Activated T-helper 1 cell treated with anti-CD3 and anti-CD28 coated beads, Interleukin-12 subunit alpha, Interleukin-12 subunit beta, Interleukin-2, Interleukin-4 antibody, amounts not matched to agents 30 ng/mL and 10 ng/mL and 1 ng/mL, durations not matched to agents 14 hours and 24 hours and 36 hours (primary cell): ENCODE results near the gene HOXD11. TPM values are rescaled to one million over a fixed set of nuclear protein-coding genes. Genes with fewer than 3 reads are reported as not detected.

ENCODE experiments used
- DNase-seq: peaks from one replicate; pipeline ENCODE4 v3.0.0; 2021; ENCODE audit warnings: low spot score
- H3K27ac Mint-ChIP-seq: one replicate; pipeline ENCODE4 v1.8.0; 2021; ENCODE audit warnings: mild to moderate bottlenecking, mixed read lengths
- H3K27me3 Mint-ChIP-seq: one replicate; pipeline ENCODE4 v1.8.0; 2022; ENCODE audit warnings: mild to moderate bottlenecking, moderate library complexity, mixed read lengths; ENCODE audit not compliant: insufficient read depth
- H3K36me3 Mint-ChIP-seq: one replicate; pipeline ENCODE4 v1.8.0; 2021; ENCODE audit warnings: low read depth, mixed read lengths
- H3K4me1 Mint-ChIP-seq: one replicate; pipeline ENCODE4 v1.8.0; 2021; ENCODE audit warnings: low read depth, mixed read lengths
- H3K4me3 Mint-ChIP-seq: one replicate; pipeline ENCODE4 v1.8.0; 2021; ENCODE audit warnings: mild to moderate bottlenecking, moderate library complexity, mixed read lengths
- H3K9me3 Mint-ChIP-seq: one replicate; pipeline ENCODE4 v1.8.0; 2021; ENCODE audit warnings: mixed read lengths
- intact Hi-C: fragments of 100-400 bp; cut with micrococcal nuclease; formaldehyde crosslinking; loops from one replicate; pipeline ENCODE4 v1.15.1; 2024
- total RNA-seq: library from RNA; stranded (reverse); gene quantifications from 2 replicates; pipeline ENCODE4 v1.2.3, GENCODE V29; 2022

Gene HOXD11
- total RNA-seq, 1 donor from 2014 or later: not detected

GRCh38 chr2:176117823-176118371 lies 10.8 kb downstream of the HOXD11 start:
- Mint-ChIP-seq H3K4me1 (peaks cover 9% of the 10 kb centered on the region), H3K36me3 (peaks cover 8% of the 10 kb centered on the region), H3K4me3 (no peak overlapping the region), H3K27me3 (peaks cover 75% of the 10 kb centered on the region), H3K27ac (no peak overlapping the region), H3K9me3 (peaks cover 7% of the 10 kb centered on the region)
- intact Hi-C loops: loop anchor here (10.0 kb wide), 1 partner anchor 47 kb away; no protein-coding TSS in a partner anchor
- DNase-seq: no peak

GRCh38 chr2:176118601-176119339 lies 11.7 kb downstream of the HOXD11 start:
- Mint-ChIP-seq H3K4me3 (peak overlapping the region; percentile 44), H3K27me3 (peaks cover 73% of the 10 kb centered on the region), H3K9me3 (peaks cover 7% of the 10 kb centered on the region), H3K4me1 (peaks cover 12% of the 10 kb centered on the region), H3K36me3 (peaks cover 8% of the 10 kb centered on the region), H3K27ac (peak overlapping the region; percentile 23)
- DNase-seq: no peak
- intact Hi-C loops: loop anchor here (10.0 kb wide), 1 partner anchor 46 kb away; no protein-coding TSS in a partner anchor

- H3K36me3 Mint-ChIP-seq: peaks cover 8% of the 10 kb centered on the region
- peaks cover 80% of the 10 kb centered on the region for H3K27me3 Mint-ChIP-seq
- intact Hi-C loops: no loop called here
- no peak for DNase-seq
- H3K4me1 Mint-ChIP-seq: peaks cover 14% of the 10 kb centered on the region
- H3K4me3 Mint-ChIP-seq: no peak overlapping the region
- peaks cover 7% of the 10 kb centered on the region for H3K9me3 Mint-ChIP-seq
- H3K27ac Mint-ChIP-seq: no peak overlapping the region
Observed at GRCh38 chr2:176120364-176121189, 13.5 kb downstream of the HOXD11 start.

- DNase-seq: no peak
- Mint-ChIP-seq H3K9me3 (peaks cover 7% of the 10 kb centered on the region), H3K36me3 (peaks cover 8% of the 10 kb centered on the region), H3K27ac (no peak overlapping the region), H3K4me3 (no peak overlapping the region), H3K27me3 (peaks cover 80% of the 10 kb centered on the region), H3K4me1 (peaks cover 14% of the 10 kb centered on the region)
- intact Hi-C loops: loop anchor here (1.0 kb wide), 1 partner anchor 9 kb away; no protein-coding TSS in a partner anchor
Observed at GRCh38 chr2:176121190-176122051, 14.3 kb downstream of the HOXD11 start.

GRCh38 chr2:176122052-176122682 lies 15.1 kb downstream of the HOXD11 start:
- intact Hi-C loops: loop anchor here (1.0 kb wide), 1 partner anchor 8 kb away; no protein-coding TSS in a partner anchor
- no peak for DNase-seq
- Mint-ChIP-seq H3K9me3 (peaks cover 4% of the 10 kb centered on the region), H3K27me3 (peaks cover 81% of the 10 kb centered on the region), H3K27ac (peak overlapping the region; percentile 52), H3K36me3 (peaks cover 4% of the 10 kb centered on the region), H3K4me3 (no peak overlapping the region), H3K4me1 (peaks cover 18% of the 10 kb centered on the region)

GRCh38 chr2:176122683-176123410 lies 15.8 kb downstream of the HOXD11 start, which contains the start of gene HOXD9:
Gene HOXD9, plus strand, starts transcription at chr2:176122719. Its CDS starts 50 bp downstream, at chr2:176122769.
- H3K4me3 Mint-ChIP-seq: no peak within 1 kb of the TSS
- DNase-seq: no peak
- peak within 1 kb of the TSS; percentile 84 for H3K27ac Mint-ChIP-seq
- H3K9me3 Mint-ChIP-seq: peaks cover 4% of the 10 kb centered on the region
- peaks cover 22% of the 10 kb centered on the region for H3K4me1 Mint-ChIP-seq
- intact Hi-C loops: loop anchor here (1.0 kb wide), 1 partner anchor 7 kb away; no protein-coding TSS in a partner anchor
- H3K27me3 Mint-ChIP-seq: peaks cover 82% of the 10 kb centered on the region
- peaks cover 3% of the 10 kb centered on the region for H3K36me3 Mint-ChIP-seq

GRCh38 chr2:176123411-176124109 lies 16.5 kb downstream of the HOXD11 start:
- Mint-ChIP-seq H3K4me1 (peaks cover 25% of the 10 kb centered on the region), H3K9me3 (peaks cover 4% of the 10 kb centered on the region), H3K27ac (peak overlapping the region; percentile 84), H3K36me3 (peaks cover 2% of the 10 kb centered on the region), H3K4me3 (no peak overlapping the region), H3K27me3 (peaks cover 82% of the 10 kb centered on the region)
- intact Hi-C loops: no loop called here
- DNase-seq: no peak

- H3K27ac Mint-ChIP-seq: peak overlapping the region; percentile 84
- peaks cover 80% of the 10 kb centered on the region for H3K27me3 Mint-ChIP-seq
- intact Hi-C loops: no loop called here
- H3K9me3 Mint-ChIP-seq: no peaks in the 10 kb centered on the region
- H3K4me3 Mint-ChIP-seq: no peak overlapping the region
- DNase-seq: no peak
- peaks cover 20% of the 10 kb centered on the region for H3K4me1 Mint-ChIP-seq
- no peaks in the 10 kb centered on the region for H3K36me3 Mint-ChIP-seq
Observed at GRCh38 chr2:176124110-176124946, 17.2 kb downstream of the HOXD11 start.

GRCh38 chr2:176124947-176125771 lies 18.1 kb downstream of the HOXD11 start:
- H3K36me3 Mint-ChIP-seq: no peaks in the 10 kb centered on the region
- peaks cover 20% of the 10 kb centered on the region for H3K4me1 Mint-ChIP-seq
- H3K27me3 Mint-ChIP-seq: peaks cover 73% of the 10 kb centered on the region
- H3K4me3 Mint-ChIP-seq: no peak overlapping the region
- intact Hi-C loops: loop anchor here (5.0 kb wide), 1 partner anchor 427 kb away; no protein-coding TSS in a partner anchor
- no peak for DNase-seq
- H3K27ac Mint-ChIP-seq: peak overlapping the region; percentile 58
- no peaks in the 10 kb centered on the region for H3K9me3 Mint-ChIP-seq

GRCh38 chr2:176125772-176126054 lies 18.6 kb downstream of the HOXD11 start:
- Mint-ChIP-seq H3K27ac (no peak overlapping the region), H3K27me3 (peaks cover 70% of the 10 kb centered on the region), H3K4me3 (no peak overlapping the region), H3K4me1 (peaks cover 22% of the 10 kb centered on the region), H3K36me3 (no peaks in the 10 kb centered on the region), H3K9me3 (no peaks in the 10 kb centered on the region)
- no peak for DNase-seq
- intact Hi-C loops: loop anchor here (2.0 to 5.0 kb wide), 2 partner anchors 427 to 689 kb away; no protein-coding TSS in a partner anchor
